HG02852 (cell line): ENCODE measurements around the gene DEGS2.

Experiments used
- ATAC-seq: cut with Tn5 transposase; IDR thresholded peaks from one replicate; pipeline ENCODE4 v1.9.1; 2021; ENCODE audit warnings: mild to moderate bottlenecking, moderate library complexity; ENCODE audit not compliant: unreplicated experiment

Gene DEGS2

DNA sequence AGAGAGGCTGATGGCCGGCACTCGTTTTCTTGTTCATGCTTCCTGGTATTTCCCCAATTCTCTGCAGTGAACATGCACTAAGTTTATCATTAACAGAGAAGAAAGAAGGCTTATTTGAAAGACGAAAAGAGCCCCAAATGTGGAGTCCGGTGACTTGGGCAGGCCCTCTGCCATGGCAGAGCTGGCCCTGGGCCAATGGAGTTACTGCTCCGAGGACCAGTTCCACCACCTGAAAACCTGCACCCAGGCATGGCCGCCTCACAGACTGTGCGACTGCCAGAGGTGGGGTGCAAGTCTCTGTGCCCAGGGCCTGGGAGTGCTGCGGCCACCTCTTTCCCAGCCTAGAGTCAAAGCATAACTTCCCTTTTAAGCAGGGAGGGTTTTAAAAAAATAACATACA is 24.9 kb downstream of the DEGS2 start:
- ATAC-seq = no peak

DNA sequence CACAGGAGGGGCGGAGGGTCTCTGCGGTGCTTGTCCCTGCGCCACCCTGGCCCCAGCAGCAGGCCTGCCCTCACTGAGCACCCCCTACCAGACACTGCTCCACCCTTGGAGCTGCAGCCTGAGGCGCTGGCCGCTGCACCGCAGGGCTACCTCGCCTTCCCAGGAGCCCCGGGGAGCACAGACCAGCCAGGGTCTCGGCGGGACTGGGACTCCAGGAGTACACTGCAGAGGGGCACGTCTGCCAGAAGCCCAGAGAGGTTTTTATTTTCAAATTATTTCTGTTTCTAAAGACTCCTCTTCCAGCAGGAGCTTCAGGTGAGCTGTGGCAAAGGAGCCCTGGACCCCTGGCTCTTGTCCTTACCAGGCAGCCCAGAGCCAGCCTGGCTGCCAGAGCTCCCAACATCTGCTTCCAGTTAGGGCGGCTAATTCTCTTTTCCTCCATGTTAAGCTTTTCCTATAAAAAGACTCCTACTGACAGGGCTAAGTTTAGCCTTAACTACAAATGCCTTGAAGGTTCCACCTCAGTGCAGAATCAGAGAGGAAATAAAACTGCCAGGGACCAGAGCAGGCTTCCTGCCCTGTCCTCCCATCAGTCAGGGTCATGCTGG is 26.4 kb downstream of the DEGS2 start:
- ATAC-seq = no peak

DNA sequence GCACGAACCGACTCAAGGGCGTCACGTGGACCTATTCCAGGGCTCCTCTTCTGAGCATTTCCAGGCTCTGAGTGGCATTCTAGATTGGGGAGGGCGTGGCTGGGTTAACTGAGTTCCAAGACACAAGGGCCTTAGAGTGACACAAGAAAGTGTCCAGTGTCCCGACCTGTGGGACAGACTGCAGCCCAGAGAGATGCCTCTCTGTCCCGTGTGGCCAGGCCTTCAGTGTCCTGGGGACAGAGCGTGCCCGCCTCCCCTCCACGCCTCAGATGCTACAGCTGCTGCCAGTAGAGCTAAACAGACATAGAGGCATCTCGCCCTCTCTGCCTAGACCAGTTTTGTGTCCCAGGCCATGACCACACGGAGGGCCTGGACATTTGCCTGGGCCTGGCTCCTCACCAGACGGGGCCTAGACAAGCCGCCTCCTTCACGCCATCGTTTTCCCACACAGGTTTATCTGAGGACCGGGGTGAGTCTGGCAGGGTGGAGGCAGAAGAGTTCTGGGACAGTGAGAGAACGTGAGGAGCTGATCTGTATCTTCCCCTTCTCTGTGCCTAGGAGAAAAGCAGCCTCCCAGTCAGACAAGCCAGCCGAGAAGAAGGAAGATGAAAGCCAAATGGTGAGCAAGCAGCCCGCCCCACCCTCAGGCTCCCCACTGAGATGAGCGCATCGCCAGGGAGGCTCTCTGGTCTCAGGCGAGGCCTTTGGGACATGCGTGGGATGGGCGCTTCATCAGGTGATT is 27.1 kb downstream of the DEGS2 start:
- no peak for ATAC-seq

DNA sequence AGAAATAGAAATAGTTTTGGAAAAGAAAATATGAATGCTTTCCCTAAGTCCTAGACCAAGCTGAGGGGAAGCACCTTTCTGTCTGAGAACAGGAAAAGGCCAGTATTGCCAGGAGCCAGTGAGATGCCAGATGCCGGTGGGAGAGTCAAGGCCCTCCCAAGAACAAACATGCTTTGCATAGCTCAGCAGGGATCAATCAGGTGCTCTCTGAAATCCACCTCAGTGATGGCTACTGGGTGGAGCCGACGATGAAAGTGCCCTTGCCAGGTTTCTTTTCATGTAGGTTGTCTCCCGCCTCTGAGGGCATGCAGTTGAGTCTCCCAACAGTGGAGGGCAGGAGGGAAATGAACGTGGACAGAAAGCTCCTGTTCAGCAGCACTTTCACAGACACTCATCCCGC is 28.3 kb downstream of the DEGS2 start:
- no peak for ATAC-seq

DNA sequence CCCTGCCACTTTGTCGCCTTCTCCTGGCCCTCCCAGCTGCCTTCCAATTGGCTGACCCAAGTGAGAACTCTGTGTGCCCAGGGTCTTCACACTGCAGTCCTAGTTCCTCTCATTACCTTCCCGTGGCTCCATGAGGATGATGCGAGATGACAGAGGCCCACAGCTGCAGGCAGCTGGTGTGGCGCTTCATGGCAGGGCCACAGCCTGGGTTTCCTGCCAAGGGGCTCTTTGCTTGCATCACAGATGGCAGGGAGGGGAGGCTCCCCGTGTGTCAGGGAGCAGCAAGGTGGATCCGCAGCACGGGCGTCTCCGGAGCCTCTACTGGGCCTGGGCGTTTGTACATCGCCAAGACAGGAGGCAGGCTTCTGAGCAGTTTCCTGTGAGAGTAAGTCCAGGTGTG is 28.9 kb downstream of the DEGS2 start:
- no peak for ATAC-seq

DNA sequence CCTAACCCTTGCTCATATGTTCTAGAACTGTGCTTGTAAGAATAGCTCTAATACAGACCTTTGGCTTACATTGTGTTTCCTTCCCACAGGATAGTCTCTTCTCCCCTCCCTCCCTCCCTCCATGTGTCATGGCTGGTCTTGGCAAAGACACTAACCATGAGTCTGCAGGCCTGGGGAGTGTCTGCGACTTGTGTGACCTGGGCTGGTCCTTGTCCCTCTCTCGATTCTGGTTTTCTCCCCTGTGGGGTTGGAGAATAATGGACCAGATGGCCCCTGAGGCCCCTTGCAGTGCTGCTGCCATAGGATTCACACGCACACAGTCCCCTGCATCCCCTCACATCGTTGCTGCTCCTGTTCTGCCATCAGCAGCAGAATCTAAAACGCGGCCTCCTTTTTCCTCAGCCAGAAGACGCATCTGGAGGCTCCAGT is 30.3 kb downstream of the DEGS2 start:
- ATAC-seq = no peak

DNA sequence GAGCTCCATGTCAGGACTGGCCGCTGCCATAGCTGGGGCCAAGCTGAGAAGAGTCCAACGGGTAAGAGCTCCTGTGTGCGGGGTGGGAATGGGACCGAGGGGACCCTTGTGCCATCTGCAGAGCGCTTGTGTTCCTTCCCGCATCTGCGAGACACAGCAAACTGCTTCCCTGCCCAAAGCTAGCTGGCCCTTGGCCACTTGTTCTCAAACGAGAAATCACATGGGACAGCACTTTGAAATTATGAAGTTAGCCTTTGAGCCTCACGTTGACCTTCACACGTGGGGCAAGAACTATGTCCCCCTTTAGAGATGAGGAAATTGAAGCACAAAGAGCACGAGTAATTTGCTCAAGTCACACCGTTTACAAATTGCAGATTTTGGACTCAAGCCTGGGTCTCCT is 30.8 kb downstream of the DEGS2 start:
- ATAC-seq = no peak

DNA sequence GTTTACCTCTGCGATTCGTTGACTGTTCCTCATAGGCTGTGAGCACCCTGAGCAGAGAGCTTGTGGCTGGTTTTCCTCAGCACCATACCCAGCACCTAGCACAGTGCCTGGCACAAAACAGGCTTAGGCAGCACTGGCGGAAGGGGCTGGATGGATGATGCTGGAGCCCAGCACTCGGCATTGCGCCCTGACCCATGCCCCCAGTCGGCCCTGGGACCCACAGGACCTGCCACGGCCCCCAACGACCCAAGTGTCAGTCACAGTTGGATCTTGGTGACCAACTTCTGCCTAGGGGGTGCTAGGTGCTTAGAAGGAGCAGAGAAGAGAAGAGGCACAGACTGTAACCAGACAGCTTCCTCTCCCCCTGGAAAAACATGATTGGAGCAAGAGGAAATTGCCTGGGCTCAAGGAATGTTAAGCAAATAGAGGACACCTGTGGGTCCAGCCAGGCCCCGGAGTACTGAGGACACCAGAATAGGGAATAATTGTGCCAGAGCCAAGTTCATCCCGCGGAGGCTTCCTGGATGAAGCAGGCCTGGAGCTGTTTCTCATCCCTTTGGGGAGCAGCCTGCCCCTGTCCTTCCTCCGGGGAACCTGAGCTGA is 31.5 kb downstream of the DEGS2 start:
- ATAC-seq = no peak

DNA sequence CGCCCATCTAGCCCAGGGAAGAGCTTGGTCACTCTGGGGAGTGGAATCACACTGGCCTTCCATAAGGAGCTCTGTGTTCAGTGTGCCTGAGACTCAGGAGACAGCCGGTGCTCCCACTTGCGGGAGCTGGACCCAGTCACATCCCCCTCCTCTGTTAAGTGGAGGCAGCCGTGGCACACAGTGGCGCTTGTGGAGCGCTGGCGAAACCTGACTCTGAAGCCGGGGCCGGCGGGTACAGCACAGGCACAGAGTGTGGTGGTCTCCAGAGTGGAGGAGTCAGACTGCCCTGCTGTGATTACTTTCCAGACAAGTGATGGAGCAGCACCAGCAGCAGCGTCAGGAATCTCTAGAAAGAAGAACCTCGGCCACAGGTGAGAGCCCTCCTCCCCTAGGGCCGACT is 33.0 kb downstream of the DEGS2 start:
- no peak for ATAC-seq

DNA sequence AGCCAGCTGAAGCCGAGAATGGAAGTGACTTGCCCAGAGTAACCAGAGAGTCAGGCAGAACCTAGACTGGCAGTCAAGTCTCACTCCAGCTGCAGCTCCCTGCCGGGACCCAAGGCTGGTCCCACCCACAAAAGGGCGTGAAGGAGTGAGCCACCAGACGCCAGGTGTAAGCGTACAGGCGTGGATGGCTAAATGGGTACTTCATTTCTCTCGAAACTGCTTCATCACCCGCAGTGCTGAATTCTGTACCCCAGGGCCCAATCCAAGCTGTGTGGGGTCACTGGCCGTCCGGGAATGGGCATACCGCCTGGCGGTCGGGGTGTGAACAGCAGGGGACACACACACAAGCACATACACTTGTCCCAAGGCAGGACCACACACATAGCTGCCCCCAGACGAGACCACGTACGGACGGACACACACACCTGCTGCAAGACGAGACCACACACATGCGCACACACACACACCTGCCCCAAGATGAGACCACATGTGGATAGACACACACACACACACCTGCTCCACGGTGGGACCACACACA is 34.8 kb downstream of the DEGS2 start:
- ATAC-seq = no peak

DNA sequence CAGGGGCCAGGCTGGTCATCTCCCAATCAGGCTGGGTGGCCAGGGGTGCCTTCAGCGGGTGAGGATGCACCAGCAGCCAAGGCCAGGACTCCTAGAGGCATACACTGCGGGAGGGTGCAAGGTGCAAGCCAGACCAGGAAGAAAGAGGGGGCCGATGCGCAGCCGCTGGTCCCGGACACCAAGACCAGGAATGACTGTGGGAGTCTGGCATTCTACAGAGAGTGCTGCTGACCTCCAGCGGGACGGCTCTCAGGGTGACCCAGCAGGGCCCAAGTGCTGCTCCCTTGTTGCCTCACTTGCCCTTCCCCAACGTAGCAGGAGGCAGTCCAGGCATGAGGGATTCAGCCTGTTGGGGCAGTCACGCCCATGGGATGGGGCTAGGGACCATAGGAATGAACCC is 35.8 kb downstream of the DEGS2 start:
- ATAC-seq = no peak

DNA sequence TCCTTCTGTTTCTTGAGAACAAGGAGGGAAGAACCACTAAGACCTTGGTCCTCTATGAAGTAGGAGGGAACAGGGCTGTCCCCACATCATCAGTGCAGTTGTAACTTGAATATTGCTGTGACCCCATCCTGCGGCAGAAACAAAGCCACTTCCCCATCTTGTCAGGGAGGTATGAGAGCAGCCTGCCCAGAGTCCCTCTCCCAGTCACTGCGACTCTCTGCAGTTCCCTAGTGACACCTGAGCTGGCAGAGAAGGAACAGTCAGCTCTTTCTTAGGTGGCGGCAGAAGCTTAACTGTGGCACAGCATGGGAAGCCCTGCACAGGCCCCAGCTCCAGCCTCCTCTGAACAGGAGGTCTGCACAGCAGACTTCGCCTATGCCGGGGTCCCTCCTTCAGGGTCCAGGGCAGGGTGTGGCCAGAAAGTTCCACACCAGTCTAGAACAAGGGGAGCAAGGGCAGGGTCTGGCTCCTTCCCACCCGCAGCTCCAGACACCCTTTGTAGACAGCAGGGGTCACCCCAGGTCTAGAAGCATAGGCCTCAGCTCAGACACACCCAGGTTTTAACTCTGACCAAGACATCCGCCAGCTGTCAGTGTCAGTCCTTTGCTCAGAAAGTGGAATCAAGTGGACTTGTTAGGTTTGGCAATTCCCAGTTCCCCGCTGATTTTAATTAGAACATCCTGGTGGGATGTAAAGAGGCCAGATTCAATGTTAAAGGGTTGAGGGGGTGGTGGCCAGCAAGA is 36.8 kb downstream of the DEGS2 start:
- ATAC-seq = no peak

DNA sequence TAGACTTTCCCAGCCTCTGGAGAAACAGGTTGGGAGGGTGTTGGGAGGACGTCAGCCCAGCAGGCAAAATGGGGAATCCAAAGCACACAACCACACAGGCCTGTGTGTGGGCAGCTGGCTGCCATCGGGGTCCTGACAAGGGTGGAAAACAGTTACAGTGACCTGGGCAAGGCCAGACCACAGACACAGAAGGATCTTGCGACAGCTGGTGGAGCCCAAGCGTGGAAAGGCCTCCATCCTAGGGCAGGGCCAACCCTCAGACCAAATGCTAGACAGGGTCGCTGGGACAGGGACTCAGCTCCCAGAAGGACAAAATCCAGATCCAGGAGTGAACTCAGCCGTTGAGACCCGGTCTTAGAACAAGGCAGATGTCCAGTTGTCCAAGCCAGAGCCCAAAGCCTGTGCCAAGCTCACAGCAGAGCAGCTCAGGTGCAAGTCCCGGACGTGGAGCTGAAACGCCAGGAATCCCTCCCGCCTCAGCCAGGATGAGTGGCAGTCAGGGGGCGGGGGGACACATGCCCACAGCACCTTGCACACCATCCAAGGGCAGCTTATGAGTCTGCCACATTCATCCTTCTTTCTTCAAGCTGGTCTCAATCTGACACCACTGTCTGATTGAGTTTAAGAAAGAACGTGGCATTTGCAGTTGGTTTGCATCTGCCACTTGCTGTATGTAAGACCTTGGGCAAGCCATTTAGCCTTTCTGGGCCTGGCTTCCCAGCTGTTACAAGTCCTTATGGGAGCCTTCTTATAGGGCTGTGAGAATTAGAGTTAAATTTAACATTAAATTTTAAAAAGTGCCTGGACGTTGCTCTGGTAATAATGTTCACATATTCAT is 37.6 kb downstream of the DEGS2 start:
- ATAC-seq = no peak

DNA sequence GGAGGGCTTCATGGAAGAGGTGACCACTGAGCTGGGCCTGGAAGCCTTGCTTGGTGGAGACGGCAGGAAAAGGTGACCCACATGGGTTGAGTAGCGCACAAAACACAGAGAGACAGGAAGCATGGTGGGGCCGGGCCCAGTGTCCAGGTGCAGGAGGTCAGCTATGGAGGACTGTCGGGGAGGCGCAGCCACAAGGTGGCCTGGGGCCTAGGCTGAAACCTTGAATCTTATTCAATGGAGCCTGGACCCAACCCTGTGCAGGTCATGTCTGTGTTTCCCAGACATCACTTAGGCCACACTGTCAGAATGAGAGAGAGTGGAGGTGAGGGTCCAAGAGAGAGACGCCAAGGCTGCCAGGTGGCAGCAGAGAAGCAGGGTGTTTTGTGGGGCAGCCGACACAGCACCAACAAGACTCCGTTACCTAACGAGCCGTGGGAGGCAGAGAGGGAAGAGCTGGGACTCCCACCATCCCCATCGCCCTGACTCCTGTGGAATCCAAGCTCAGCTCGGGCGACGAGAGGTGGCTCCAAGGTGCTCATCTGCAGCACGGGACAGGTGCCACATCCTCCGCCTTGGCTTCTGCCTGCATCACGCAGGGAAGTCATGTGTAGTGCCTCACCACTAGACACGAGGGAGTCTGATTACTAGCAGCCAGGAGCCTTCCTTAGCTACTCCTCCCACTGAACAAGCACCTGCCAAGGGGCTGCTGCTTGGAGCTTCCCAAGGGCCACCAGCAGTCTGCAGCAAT is 38.7 kb downstream of the DEGS2 start:
- ATAC-seq = no peak

DNA sequence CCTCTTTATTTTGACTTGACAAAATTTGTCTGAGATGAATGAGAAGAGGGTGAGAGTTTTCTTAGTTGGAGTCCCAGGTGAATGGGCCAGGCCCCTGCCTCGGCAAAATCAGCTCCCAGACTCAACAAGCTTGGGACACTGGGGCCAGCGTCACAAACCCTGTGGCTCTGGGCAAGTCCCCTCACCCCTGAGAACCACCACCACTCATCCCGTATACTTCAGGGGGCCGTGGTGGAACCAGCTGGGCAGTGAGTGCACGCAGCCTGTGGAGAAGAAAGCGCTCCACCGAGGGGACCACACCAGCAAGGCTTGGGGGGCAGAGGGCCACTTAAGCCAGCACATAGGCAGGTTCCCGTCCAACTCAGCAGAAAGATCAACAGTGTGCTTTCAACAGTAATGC is 40.2 kb downstream of the DEGS2 start:
- ATAC-seq = no peak

DNA sequence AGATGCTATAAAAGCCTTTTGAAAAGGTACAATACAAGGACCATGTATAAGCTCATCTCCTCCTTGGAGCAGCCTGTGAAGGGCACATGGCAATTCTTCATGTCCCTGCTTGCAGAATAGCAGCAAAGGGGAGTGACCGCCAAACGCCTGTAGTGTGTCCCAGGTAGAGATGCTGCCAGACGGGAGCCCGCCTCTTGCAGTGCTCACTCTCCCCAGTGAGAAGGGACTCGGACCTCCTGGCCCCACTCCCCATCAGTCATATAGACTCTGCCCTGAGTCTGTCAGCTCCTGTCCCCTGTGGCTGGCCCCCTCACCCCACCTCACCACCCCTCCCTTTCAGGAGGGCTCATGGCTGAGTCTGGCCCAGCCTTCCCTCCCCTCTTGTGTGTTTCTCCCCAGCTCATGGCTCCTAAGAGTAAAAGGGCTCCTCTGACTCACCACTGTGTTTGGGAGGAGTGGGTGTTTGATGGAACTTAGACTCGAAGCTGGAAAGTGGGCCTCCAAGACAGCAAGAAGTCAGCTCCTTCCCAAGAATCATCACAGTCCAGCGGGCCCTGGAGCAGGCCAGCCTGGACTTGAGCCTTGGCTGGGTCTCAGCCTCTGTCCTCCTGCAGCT is 40.9 kb downstream of the DEGS2 start:
- no peak for ATAC-seq

DNA sequence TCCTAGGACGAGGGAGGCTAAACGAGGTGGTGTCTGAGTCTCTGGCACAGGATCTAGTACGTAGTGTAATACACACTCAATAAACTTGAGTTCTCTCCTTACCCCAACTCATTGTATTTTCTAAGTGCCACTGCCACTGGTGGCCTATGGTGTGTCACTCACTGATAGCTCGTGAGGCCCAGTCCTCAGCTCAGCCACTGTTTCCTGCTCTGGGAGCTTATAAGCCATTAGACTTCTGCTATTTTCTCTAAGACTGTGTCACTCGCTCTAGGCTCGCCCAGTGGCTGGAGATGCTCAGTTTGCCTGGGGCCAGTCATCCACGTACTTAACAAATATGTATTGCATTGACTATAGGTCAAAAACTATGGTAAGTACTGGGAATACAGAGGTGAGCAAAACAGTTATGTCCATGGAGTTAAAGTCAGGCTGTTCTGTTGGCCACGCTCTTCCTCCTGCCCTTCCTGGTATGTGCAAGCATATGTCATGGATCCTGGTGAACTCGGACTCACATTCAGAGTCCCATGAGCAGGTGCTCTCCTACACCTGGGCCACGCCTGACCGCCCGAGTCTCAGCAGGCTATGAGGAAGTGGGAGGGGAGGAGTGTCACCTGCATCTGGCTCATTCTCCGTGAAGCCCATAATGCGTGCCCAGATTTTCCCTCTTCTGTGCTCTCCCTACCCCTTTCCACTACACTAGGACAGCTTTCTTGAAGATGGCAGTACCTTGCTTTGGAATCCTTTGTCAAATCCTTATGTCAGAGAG is 41.6 kb downstream of the DEGS2 start:
- ATAC-seq = no peak

DNA sequence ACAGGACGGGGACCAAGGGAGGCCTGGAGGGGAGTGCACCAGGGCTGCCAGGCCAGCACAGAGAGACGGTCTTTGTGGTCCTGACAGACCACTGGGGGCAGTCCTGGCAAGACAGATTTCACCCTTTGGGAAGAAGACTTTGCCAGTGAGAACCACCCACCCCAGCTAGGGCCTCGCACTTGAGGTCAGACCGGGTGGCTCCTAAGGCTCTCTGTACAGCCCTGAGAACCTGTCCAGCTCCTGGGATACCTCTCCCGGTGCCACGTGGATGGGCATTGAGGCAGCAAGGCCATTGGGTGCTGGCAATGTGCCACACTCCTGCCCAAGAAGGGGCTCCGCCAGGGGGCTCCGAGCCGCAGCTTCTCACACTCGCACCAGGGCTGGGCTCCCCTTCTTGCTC is 42.4 kb downstream of the DEGS2 start:
- no peak for ATAC-seq

DNA sequence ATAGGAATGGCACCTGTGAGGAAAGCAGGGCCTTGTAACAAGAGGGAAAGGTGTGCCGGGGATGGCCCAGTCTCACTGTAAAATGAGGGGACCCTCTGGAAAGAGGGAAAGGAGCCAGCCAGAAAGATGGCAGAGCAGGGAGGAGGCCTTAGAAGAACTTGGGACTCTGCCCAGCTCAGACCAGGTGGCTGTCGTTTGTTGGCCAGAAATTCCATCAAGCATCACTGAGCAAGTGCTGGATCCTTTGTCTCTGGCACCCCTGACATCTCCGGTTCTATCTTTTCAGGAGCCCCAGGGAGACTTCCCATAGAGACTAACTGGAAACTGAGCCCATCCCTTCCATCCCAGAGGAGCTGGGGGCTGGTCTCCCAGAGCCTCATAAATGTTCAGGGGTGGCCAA is 43.3 kb downstream of the DEGS2 start:
- no peak for ATAC-seq
